SIG-M5 treated with dmso at 0.1 percent for 504 hours (cell line): ENCODE data around the gene MYDGF.
"Not testable (repeated sequence)": the region's sequence is repeated elsewhere in the genome, so short reads cannot be mapped to it uniquely, and the experiment has no call there.

Experiments
- DNase-seq: peaks from one replicate; lab custom pipeline; 2025; ENCODE audit not compliant: unreplicated experiment; lab: John Stamatoyannopoulos, UW

The MYDGF gene

GRCh38 chr19:4700693-4700970 is 30.5 kb upstream of the MYDGF start:
- DNase-seq = no peak

DNA sequence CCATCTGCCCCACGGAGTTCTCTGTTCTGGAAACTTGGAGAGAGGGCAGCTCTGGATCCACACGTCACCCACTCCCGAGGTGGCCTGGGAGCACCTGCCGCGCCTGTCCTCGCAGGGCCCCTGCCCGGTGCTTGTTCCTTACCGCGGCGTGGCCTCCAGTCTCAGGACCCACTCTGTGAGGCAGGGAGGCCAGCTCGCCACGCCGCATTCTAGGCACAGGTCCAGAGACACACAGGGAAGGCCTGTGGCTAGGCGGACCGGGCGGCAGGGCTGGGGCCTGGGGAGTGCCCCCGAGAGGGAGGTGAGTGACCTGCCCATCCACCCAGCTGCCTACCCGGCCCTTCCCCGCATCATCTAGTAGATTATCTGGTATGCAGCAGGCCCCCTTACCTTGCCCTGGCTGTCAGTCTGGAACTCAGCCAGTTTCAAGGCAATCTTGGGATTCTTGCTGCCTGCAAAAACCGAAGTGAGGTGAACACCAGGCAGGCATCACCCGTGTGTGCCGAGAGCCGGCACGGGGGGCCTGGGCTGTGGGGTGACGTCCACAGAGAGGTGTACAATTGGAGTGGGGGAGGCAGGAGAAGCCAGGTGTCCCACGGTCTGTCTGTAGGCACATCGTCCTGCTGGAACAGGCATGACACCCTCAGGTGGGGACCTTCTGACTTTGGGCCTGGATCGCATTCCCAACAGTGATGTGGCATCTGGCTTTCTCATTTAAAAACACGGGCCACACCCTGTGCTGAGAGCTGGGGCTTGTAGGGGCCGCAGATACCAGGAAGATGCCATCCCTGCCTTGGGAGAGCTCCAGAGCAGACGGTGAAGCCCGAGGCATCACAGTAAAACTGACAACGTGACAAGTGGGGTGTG is 29.9 kb upstream of the MYDGF start:
- DNase-seq = no peak

GRCh38 chr19:4697304-4697703 is 27.2 kb upstream of the MYDGF start:
- no peak for DNase-seq

DNA sequence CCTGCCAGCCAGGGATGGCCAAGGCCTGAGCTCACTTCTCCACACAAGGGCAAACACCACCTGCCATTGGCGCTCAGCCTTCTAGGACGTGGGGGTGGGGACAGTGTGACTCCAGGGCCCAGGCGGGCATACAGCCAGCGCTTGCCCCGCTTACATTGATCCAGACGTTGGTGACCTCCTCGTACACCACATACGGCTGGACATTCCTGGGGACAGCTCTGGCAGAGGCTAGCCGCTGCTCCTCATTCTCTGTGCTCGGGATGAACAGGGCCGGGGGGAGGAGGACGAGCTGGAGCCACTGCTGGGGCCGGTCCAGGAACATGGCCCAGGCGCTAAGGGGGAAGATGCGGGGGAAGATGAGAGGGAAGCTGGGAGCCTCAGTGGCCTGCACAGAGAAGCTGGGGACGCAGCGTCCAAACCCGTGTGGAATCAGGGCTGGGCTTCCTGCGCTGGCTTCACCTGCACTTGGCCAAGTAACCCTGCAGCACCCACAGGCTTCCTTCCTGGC is 25.1 kb upstream of the MYDGF start:
- no peak for DNase-seq

DNA sequence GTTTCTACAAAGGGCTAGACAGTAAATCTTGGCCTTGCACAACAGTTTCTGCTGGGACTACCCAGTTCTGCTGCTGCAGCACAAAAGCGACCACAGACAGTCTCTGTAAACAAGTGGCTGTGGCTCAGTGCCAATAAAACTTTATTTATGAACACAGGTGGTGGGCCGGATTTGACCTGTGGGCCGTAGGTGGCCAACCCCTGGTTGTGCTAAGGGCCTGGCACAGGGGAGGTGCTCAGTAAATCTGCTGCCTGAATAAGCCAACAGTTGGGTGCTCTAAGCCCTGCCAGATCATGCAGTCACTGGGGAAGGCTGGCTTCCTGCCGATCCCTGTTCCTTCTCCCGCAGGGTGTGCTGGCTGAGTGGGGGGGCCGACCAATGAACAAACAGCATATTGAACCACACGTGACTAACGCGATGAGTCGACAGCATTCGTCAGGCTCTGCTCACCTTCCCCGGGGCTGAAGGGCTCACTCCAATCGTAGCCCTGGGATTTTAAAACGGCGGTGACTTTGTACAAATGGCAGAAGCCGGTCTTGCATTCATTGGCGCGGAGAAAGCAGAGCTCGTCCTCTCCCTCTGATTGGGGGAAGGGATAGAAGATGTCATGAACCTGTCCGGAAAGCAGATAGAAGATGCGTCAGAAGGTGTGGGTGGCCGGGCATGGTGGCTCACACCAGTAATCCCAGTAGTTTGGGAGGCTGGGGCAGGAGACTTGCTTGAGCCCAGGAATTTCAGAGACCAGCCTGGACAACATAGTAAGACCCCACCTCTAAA is 24.3 kb upstream of the MYDGF start:
- no peak for DNase-seq

DNA sequence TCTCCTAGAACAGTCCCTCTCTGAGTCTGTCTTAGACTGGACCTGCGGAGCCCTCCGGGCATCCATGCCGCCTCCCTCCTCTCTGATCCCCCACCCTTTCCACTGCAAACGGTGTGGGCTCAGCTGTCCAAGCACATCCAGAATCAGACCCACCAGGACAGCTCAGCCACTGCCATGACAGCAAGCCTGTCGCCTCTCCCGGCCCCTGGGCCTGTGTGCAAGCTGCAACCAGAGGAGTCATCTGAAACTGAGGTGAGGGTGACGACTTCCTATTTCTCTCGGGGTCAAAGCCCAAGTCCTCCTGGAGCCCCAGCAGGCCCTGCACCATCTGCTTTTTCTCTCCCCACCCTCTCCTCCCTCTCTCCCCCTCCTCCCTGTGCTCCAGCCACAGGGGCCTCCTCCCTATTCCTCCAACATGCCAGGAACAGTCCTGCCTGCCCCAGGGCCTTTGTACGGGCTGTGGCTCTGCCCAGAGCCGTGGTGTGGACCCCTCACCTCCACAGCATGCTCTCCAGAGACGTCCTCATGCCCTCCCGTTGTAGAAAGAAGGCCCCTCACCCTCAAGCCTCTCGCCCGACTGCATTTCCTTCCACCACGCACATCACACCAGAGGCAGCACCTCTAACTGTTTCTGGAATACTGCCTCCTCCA is 23.5 kb upstream of the MYDGF start:
- no peak for DNase-seq

DNA sequence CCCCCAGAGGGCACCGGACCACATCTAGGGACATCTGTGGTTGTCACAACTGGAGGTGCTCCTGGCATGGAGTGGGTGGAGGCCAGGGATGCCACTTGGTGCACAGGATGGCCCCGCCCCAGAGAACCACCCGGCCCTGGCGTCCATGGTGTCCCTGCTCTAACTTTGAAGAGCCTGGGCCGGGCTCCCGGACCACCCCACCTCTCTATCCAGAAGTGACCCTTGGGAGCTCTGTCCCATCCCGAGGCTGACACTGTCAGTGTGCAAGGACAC is 22.9 kb upstream of the MYDGF start:
- no peak for DNase-seq

- DNase-seq = no peak
These were observed 22.3 kb upstream of the MYDGF start for GRCh38 chr19:4692251-4693077.

DNA sequence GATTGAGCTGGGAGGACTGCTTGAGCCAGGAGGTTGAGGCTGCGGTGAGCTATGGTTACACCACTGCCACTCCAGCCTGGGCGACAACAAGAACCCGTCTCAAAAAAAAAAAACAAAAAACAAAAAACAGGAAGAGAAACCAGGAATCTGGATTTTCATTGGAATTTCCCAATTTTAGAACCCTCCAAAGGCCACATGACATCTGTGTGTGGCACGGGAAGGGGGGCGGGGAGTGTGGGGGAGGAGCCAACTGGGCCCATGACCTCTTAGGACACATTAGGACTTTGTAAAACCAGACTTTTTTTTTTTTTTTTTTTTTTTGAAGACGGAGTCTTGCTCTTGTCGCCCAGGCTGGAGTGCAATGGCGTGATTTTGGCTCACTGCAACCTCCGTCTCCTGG is 21.2 kb upstream of the MYDGF start:
- DNase-seq = no peak

- no peak for DNase-seq
These were observed 20.2 kb upstream of the MYDGF start for GRCh38 chr19:4690361-4690760.

GRCh38 chr19:4689403-4689802 is 19.3 kb upstream of the MYDGF start:
- DNase-seq = no peak

GRCh38 chr19:4688587-4688986 is 18.4 kb upstream of the MYDGF start:
- no peak for DNase-seq

DNA sequence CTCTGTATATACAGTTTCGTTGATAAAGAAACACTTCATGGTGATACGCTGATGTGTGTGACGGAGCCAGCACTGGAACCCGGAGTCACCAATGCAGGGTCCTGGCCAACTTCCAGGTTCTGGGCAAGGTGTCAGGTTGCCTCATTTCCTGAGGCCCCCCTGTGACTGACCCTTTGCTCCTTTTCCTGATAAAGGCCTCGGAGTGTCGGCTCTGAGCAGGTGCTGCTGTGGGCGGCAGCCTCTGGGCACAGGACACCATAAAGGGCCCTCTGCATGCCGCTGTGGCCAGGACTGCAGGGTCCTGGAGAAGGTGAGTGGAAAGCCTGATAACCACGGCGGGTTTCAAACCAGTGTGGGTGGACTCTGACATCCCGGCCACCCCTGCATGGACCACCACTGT is 17.3 kb upstream of the MYDGF start:
- DNase-seq = no peak

DNA sequence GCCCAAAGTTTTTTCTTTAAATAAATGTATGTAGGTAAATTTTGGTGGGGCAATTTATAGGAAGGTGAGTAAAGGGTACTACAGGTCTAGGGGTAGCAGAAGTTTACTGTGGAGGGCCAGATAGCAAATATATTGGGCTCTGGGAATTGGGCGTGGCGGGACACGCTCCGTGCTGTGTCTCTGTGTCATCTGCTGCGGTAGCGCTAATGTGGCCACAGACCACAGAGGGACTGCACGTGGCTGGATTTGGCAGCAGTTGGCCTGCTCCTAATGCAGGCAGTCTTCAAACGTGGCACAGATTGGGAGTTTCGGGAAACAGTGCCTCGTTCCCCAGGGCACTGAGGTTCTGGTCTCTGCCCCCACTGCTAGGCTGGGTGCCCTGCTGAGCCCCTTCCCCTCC is 16.6 kb upstream of the MYDGF start:
- no peak for DNase-seq

GRCh38 chr19:4684312-4685095 is 14.4 kb upstream of the MYDGF start:
- DNase-seq = no peak

DNA sequence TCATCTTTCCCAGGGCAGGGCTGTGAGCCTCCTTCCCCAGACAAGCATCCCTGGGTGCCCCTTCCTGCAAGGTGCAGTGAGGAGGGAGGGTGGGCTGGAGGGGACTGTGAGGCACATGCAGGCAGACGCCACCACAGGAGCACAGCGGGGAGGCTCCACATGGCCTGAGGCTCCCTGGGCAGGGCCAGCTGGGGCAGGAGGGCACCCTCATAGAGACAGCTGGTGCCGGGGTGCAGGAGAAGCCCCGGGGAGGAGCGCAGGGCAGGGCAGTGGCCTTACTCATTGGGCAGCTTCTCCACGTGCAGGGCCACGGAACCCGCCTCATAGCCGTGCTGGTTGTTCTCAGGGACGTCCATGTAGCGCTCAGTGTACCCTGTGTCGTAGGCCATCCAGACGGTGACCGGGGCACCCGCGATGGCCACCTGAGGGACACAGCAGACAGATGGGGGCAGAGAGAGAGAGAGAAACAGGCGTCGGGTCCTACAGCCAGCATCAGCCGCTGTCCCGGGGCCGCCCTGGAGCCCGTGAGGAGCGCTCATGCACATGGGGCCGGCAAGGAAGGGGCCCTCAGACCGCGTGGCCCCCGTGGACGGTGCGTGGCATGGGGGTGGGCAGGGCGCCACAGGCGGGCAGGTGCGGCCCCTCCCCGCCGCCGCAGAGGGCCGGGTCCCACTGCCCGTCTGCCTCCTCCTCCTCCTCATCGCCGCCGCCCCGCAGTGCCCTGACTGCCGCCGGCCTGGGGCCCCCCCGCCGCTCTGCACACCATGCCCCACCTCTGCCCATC is 12.5 kb upstream of the MYDGF start:
- DNase-seq = no peak

- not testable (repeated sequence) for DNase-seq
These were observed 9.9 kb upstream of the MYDGF start for GRCh38 chr19:4680021-4680420.

DNA sequence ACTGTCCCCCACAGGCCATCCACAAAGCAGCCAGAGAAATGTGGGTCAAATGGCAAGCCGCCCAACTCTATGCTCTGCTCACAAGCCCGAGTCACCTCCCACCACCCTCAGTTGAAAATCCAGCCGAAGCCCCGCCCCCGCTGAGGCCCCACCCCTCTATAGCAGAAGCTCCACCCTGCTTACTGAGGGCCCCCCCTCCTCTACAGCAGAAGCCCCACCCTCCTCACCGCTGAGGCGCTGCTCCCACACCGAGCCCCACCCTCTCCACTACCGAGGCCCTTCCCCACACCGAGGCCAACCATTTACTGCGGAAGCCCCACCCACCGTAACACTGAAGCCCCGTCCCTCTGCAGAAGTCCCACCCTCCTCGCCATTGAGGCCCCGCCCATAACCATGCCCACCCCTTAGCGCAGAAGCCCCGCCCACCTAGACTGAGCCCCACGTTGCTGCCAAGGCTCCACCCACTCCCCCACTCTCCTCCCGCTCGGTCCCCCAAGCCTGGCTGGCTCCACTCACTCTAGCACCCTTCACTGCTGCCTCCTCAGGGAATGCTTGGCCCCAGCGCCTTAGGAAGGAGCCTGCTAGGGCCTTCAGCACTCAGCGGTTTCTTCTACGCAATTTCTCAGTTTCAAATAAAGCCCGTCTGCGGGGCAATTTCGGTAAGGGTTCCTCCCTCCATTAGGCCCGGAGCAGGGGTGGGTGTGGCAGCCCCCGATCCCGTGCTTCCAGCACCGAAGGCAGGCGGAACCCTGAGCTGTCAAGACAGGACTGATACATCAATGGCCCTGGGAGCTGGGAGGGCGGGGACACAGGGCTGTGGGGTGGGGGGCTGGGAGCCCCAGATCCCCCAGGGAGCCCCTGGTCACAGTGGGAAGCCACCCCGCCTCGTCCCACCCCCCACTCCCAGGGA is 9.0 kb upstream of the MYDGF start:
- DNase-seq = no peak
